H54 (cell line): Measurements from ENCODE around the gene REN.

Source experiments
- DNase-seq: peaks from one replicate; pipeline ENCODE4 v3.0.0; 2011; ENCODE audit warnings: low spot score, mixed read lengths; ENCODE audit not compliant: insufficient read length
- FAIRE-seq: peaks from 3 replicates; lab custom pipeline; 2011; peaks lifted over from hg19 to GRCh38; lab: Jason Lieb, UNC
- POLR2A ChIP-seq: IDR thresholded peaks from 2 replicates; pipeline ENCODE4 v1.6.1; 2011; ENCODE audit warnings: low read depth, mild to moderate bottlenecking, low read length

Gene REN

DNA sequence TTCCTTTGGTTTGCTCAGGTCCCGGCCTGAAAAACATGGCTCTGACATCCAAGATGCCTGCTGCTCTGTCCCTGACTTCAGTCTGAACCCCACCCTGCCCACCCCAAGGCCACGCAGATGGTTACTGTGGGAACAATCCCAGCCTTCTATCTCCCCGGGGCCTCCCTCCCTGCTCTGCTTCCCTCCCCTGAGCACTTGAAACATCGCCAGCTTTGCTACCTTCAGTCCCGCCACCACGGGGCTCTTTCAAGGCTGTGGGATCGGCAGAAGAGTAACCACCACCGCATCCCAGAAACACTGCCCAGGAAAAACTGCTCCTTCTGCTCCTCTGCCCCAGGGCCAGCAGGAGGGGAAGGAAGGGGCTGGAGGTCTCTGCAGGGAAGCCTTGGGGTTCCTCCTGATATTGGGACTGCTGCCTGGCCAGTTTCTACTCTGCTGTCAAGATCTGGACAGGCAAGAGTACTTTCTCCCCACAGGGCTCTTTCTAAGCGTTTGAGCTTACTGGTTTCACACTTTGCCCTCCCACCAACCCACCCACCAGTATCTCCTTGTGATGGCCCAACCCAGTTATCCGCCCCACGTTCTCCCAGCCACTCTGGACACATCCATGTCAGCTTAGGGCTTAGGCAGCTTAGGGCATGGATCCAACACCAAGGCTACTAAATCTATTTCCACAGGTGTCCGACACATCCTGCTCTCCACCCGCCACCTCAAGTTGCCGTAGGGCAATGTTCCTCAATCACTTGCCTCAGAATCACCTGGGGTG lies 22.7 kb downstream of the REN start:
- FAIRE-seq (no peak), DNase-seq (no peak)

DNA sequence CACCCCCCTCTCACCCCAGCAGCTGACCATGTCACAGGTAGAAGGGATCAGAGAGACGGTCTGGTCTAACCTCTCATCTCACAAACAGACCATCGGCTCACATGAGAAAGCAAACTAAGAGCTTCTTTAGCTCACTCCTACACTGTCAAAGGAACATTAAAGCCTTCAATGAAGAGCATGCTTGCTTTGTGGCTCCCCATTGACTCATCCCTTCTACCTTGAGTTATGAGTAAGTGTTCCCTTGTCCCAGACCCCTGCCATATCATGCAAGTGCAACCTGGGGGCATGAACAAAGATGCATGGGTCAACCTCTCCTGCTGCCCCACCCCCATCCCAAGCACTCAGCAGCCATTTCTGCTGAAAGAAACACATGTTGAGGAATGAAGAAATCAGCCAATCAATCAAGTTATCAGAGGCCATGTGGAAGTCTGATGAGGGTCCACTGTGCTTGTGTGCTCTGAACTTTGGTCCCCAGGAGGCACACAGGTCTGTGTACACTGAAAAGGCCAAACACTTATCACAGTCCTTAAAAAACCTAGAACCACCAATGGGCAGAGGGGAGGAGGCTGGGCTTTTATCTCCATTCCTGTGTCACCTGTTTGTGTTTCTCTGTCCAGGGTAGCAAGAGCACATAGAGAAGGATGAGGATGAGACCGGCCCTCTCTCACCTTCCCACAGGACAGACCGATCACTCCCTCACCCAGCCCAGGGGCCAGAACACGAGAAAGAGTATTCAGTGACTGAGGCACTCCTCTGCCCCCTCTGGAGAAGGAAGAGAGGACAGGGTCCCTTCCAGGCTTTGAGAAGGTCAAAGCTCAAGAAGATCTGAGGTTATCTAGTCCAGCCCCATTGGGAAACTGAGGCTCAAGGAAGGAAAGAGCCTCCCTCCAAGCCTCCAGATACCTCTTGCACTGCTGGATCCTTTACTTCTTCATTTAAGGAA lies 23.8 kb downstream of the REN start:
- no peak for TF ChIP-seq POLR2A
- no peak for FAIRE-seq
- no peak for DNase-seq

More for the DNA sequence above, 22.7 kb downstream of the REN start:
- no peak for TF ChIP-seq POLR2A

DNA sequence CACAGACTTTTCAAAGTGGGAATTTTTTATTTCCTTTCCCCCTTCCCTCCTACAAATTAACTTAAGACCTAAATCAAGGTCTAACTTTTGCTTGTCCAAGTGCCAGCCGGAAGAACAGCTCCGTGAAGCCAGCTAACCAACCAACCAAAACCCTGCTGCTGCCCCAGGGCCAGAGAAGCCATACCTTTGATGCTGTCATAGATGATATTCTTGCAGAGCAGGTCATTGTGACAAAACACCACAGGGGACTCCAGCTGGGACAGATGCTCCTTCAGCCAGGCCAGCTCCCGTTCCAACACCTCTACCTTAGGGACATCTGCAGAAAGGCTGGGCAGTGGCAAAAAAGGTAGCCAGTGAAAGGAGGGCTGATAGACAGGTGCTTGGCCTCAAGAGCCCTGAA lies 25.0 kb downstream of the REN start:
- DNase-seq (no peak), FAIRE-seq (no peak)
- TF ChIP-seq POLR2A: no peak

DNA sequence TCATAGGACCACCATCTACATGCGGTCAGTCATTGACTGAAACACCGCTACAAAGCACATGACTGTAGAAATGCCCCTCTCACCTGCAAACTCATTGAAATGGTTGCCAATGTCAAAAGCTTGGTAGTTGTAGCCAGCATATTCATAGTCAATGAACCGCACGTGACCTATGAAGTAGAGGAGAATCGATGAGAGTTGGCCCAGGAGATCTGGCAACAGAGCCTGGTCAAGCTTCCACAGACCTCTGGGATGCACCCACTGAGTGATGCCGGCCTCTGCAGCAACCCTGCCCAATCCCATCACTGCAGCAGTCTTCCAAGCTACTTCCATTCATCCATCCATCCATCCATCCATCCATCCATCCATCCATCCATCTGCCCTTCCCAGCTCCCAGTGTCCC lies 26.2 kb downstream of the REN start:
- DNase-seq (no peak), FAIRE-seq (no peak)
- no peak for TF ChIP-seq POLR2A

DNA sequence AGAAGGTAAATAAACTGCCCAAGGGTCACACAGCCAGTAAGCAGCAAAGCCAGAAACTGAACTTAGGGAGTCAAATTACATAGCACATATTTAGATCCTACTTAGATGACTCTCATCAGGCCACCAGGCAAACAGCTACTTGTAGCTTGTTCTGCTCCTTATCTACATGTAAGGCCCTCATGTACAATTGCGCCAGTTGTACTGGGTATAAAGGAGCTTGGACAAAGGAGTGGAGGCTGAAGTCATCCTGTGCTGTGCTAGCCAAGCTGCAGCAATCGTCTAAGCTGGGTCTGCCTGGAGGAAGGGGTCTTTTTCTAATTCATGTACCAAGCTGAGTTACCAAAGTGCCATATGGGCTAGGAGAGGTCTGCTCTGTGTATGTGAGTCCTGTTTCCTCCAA lies 27.0 kb downstream of the REN start:
- FAIRE-seq: no peak
- no peak for TF ChIP-seq POLR2A
- no peak for DNase-seq

DNA sequence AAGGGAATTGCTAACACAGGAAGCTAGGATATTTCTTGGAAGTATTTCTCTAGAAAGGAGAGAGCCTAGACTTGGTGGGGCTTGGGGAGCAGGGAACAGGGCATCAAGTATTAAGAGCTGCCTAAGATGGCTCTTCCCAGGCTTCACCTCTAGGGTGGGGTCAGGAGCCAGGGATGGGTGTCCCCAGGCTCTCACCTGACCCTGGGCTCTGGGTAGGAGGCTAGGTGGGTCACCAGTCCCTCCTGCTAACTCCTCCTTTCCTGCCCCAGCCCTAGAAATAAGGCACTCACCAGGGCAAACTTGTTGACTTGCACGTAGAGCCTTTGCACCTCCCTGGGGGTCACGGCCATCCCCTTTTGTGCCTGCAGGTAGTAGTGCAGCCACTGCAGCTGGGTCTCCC lies 29.3 kb downstream of the REN start:
- FAIRE-seq (no peak), DNase-seq (no peak)
- no peak for TF ChIP-seq POLR2A

- no peak for DNase-seq
- TF ChIP-seq POLR2A: no peak
- no peak for FAIRE-seq
Observed at GRCh38 chr1:204134103-204134502, 32.0 kb downstream of the REN start.

- no peak for TF ChIP-seq POLR2A
- FAIRE-seq (no peak), DNase-seq (no peak)
Observed at GRCh38 chr1:204132718-204133117, 33.4 kb downstream of the REN start.

DNA sequence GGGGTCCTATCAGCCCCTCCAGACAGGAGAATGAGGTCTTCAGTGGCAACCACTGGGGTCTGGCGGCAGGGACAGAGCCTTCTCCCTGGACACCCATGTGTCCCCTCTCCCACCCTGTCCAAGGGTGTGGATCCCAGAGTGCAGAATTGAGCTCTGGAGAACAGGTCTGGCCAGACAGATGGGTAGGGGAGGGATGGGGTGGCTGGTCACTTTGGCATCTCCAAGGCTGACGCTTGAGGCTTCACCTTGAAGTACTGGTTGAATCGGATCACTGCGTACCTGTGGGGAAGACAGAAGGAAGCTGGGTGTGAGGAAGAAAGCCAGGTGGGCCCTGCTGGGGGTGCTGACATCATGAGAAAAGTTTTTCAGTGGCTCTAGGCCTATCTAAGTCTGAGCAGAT lies 34.2 kb downstream of the REN start:
- no peak for TF ChIP-seq POLR2A
- no peak for FAIRE-seq
- no peak for DNase-seq

DNA sequence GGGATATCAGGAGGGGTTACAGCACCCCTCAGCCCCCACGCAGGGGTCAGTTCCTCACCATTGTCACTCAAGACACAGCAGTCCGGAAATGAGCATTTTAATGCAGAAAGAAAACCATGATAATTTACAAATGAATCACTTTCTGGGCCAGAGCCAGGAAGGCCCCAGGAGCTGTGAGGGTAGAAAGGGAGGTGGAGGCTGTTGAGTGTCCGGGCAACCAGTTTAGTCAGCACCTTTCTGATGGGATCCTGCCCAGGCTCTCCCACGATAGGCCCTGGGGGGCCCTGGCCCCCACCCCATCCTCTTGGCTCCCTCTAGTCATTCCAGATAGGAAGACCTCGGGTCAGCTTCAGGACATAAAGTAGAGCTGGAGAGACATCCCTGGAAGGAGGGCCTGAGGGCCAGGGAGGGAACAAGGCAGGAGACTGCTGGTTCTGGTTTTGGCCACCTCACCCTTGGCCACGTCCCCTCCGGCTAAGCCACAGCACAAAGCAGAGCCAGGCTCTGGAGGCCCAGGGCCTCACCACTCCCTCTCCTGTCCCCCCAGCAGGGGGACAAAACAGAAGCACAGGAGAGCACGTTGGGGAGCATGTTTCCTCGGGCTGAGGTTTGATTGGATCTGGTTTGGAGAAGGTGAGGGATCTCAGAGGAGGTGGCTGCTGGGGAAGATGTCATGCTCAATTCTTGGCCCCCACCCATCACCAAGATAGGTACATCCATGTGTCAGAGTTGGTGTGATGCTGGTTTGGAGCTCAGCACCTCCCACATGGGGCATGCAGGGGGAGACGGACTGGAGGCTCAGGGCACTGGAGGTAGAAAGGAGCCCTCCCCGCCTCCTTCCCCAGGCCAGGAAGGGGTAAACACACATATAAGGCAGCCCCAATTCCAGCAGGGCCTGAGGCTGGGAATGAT lies 34.9 kb downstream of the REN start:
- TF ChIP-seq POLR2A: no peak
- FAIRE-seq (no peak), DNase-seq (peak; percentile 79)

DNA sequence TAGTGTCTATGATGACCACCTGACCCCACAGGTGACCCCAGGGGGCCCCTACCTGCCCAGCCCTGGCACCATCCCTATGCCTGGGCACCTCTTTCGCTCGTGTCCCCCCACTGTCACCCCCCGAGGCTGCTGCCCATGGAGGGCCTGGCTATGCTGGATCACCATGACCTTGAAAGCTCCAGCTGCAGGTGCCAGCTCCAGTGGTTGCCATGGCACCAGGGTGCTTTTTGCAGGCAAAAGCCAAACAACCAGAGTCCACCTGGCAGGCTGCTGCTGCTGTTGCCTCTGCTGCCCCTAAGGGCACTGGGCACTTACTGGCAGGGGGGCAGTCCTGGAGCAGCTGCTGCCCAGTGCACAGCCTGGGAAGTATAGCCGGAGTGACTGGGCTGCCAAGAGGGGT lies 36.0 kb downstream of the REN start:
- DNase-seq: no peak

DNA sequence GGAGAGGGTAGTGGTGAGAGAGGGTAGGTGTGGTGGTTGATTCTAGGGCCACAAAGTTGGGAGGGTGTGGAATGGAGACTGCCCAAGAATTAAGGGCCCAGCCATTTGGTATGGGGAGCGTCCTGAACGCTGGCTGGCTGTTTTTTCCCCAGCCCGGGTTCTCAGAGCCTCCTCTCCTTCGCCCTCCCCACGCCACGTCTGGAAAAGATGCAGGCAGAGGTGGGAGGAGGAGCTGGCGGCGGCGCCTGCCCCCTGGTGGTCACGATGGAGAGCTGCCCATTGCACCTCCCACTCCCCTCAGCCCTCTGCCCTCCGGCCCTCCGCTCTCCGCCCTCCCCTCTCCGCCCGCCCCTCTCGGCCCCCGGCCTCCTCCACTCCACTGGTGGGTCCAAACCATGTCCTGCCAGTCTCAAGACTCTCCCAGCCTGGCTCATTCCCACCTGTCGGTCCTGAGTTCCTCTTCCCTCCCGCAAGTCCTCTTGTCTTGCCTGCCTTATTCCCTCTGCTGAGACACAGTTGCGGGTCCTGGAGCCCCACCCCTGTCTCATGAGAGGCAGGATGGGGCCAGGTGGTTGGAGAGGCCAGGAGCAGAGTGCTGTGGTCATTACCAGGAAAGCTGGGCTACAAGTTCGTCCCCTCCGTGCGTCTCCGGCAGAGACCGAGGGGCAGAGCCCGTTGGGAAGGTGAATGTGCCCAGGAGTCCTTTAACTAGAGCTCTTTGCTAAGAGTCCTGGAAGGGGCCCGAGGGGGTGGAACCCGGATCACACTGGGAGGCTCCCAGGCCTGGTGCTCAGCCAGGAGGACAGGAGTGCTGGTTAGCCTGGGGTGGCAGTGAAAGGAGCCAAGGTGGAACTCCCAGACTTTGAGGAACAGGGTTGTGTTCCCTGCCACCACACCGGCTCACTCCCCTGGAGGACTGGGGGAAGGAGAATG lies 36.9 kb downstream of the REN start:
- DNase-seq: peak; percentile 81
- TF ChIP-seq POLR2A: no peak

More for the DNA sequence above, 36.0 kb downstream of the REN start:
- FAIRE-seq: no peak
- no peak for TF ChIP-seq POLR2A

More for the DNA sequence above, 36.9 kb downstream of the REN start:
- no peak for FAIRE-seq
